Suprapubic skin (tissue), 3 donors: ENCODE results near the gene NSUN4.

ENCODE experiments used
- CTCF ChIP-seq, 2 donors: fragments of 200-600 bp in 1 of 2; fragments of 450-650 bp in 1 of 2; sonication (generic) in 1 of 2; IDR thresholded peaks; one replicate each; pipeline ENCODE4 v1.5.1; 2016 to 2019; ENCODE audit warnings: antibody characterized with exemption in 2 of 2, mild to moderate bottlenecking in 1 of 2, moderate library complexity in 1 of 2
- EP300 ChIP-seq: sonication (generic); formaldehyde crosslinking; IDR thresholded peaks from one replicate; pipeline ENCODE4 v1.6.1; 2017; ENCODE audit warnings: antibody characterized with exemption

- TF ChIP-seq CTCF (IDR thresholded peaks at IDR 0.05) (no peak), EP300 (no peak)
These were observed 11.8 kb downstream of the NSUN4 start for GRCh38 chr1:46352363-46352762.
